GM21515 (cell line): ENCODE data around the gene FMO2.
A peak's percentile ranks its signal among the peaks of the same experiment; 100 is the strongest.

Experiments used
- ATAC-seq: cut with Tn5 transposase; IDR thresholded peaks from one replicate; pipeline ENCODE4 v1.9.1; 2021; ENCODE audit not compliant: unreplicated experiment

FMO2 gene

GRCh38 chr1:171185091-171185490 lies at the start of gene FMO2:
Gene FMO2, plus strand, starts transcription at chr1:171185300. Its CDS starts 414 bp downstream, at chr1:171185714.
- no peak for ATAC-seq

GRCh38 chr1:171137580-171137979 lies 47.5 kb upstream of the FMO2 start:
- ATAC-seq: no peak

DNA sequence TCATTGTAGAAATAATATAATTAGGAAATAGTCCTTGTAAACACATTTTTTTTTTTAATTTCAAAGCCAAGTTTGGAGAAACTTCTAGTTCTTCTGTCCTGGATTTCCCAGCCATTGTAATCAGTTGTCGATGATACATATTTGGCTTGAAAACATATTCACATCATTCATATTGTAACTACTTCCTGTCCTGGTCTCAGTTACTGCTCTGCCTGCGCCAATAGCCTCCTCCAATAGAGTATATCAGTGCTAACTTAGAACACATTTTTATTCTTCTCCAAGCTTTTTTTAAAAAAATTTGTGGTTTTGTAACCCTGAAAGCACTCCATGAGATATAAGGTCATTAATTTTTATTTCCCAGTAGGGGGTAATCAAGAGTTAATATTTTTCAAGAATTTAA lies 46.1 kb upstream of the FMO2 start:
- no peak for ATAC-seq

GRCh38 chr1:171139890-171140289 lies 45.2 kb upstream of the FMO2 start:
- ATAC-seq: no peak

DNA sequence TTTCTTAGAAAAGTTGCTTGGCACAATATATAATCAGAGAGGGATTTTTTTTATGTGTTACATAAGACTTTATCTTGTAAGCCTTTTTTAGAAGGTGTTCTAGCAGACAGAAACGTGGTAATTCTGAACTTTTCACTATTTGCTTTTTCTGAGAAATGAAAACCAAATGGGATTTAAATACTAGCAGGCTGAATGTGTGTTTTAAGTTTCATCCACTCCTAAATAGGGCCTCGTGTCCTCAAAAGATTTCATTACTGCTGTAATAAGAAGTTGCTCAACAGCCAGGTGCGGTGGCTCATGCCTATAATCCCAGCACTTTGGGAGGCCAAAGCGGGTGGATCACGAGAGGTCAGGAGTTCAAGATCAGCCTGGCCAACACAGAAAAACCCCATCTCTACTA lies 44.7 kb upstream of the FMO2 start:
- no peak for ATAC-seq

GRCh38 chr1:171140956-171141687 lies 44.0 kb upstream of the FMO2 start:
- no peak for ATAC-seq

GRCh38 chr1:171141688-171142415 lies 43.2 kb upstream of the FMO2 start:
- ATAC-seq: no peak

DNA sequence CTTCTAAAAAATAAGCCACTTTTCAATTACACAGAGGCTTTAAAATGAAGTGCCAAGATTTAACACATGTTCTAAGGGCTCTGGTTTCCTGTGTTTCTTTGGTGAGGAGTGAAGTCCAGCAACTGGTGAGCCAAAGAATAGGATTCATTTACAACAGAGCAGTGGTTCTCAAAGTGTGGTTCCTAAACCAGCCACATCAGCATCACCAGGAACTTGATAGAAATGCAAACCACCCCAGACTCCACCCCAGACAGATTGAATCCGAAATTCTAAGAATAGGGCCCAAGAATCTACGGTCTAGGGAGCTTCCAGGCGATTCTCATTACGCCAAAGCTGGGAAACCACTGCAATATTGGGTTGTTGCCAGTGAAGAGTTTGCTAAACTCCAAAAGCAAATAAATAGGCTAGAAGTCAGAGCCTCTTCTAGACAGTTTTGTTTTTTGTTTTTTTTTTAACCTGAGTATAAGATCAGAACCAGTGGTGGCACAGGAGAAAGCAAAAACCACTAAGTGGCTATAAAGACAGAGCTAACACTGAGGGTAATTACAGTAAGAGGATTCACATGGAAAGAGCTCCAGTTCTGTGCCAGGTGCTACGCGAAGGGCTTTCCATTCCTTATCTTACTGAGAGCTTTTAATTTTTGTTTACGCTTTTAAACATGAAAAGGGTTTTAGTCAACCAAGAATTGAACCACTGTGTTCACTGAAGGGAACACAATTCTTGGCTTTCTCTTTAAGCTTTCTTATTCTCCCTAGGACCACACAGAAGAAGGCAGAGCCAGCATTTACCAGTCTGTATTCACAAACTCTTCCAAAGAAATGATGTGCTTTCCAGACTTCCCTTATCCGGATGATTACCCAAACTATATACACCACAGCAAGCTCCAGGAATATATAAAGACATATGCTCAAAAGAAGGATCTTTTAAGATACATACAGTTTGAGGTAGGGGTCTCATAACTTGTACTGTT lies 42.4 kb upstream of the FMO2 start:
- no peak for ATAC-seq

DNA sequence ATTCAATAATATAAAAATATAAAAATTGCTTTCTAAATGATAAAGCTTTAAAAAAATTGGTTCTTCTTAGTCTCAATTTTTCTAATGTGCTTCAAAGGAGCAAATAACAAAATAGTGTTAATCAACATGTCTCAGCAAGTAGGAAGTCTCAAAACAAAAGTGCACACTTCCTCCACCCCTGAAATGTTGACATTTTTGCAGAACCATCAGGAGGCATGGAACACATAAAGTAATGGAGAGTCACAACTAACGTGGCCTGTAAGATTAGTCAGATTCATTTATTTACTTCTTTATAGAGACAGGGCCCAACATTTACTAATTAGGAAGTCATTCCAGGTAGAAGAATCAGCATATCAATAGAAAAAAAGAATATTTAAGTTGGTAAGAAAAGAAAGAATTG lies 34.9 kb upstream of the FMO2 start:
- ATAC-seq: no peak

DNA sequence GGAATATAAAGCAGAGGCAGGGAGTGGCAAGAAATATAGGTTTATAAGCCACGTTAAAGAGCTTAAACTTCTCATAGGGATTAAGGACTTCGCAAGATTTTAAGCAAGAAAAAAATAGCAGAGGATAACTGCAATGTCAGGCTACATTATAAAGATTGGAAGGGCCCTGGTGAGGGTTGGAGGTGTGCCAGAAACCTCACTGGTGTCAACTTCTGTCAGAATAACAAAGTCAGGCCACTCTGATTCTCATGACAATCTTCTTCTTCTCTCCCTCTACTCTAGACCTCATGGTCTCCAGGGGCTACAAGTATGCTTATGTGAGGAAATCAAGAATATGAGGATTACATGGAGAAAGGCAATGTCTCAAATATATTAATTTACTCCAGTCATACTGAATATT lies 32.6 kb upstream of the FMO2 start:
- no peak for ATAC-seq

GRCh38 chr1:171155484-171155883 lies 29.6 kb upstream of the FMO2 start:
- ATAC-seq: no peak

DNA sequence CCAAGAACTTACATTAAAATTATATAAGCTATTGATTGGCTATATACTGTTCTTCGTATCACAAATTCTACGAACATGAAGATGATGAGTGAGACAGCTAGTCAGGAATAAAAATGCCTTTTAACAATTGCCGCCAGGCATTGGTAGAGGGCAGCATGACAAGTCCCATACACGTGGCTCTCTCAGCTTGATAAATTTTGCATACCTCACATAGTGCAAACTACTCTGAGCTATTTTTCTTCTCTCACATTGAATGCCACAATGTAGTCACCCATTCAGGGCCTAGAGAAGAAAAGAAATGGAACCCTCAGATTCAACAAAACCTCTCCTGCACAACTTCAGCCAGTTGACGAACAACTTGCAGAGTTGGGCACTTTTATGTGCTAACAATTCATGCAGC lies 27.0 kb upstream of the FMO2 start:
- ATAC-seq: no peak

- ATAC-seq: no peak
Measured at GRCh38 chr1:171158551-171158950, 26.5 kb upstream of the FMO2 start.

- no peak for ATAC-seq
Measured at GRCh38 chr1:171159148-171159547, 26.0 kb upstream of the FMO2 start.

- ATAC-seq: peak; percentile 49
Measured at GRCh38 chr1:171160211-171160610, 24.9 kb upstream of the FMO2 start.

DNA sequence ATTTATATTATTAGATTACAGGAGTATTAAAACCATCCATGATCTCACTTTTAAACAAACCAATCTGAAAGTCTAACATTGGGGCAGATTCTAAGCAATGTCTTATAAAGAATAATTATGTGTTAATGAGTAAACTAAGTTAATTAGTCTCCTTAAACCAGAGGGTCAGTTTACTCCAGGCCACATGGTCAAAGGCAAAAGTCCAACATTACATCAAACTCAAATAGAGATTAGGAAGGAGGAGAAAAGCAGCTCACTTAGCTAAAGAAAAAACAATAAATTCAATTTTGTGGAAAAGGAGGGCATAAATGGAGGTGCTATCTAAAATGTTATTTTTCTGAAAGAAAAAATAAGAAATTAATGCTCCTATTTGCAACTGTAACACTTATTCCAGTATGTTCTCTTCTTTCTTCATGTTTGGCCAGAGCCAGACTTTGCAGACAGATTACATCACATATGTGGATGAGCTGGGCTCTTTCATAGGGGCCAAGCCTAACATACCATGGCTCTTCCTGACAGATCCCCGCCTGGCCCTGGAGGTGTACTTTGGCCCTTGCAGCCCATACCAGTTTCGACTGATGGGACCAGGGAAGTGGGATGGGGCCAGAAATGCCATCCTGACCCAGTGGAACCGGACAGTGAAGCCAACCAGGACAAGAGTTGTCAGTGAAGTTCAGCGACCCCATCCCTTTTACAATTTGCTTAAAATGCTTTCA lies 24.3 kb upstream of the FMO2 start:
- no peak for ATAC-seq

GRCh38 chr1:171161431-171161830 lies 23.7 kb upstream of the FMO2 start:
- ATAC-seq: no peak

GRCh38 chr1:171166361-171166760 lies 18.7 kb upstream of the FMO2 start:
- ATAC-seq: no peak

DNA sequence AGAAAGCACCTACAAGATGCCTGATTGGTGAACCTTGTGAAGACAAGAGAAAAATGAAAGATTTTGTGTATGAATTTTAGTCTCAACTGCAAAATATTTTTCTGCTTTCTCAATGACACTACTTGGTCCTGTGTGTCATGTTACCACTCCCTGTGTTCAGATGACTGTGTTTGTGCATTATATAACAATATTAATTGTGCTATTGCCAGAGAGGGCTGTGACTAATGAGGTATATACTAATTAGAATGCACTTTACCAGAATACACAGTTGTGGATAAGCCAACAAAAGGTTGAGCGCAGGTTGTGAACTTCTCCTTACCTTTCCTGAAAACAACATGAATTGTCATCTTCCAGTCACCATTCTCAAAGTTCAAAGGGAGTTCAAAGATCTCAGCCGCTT lies 17.3 kb upstream of the FMO2 start:
- ATAC-seq: no peak

GRCh38 chr1:171172471-171172870 lies 12.6 kb upstream of the FMO2 start:
- no peak for ATAC-seq

GRCh38 chr1:171173069-171173468 lies 12.0 kb upstream of the FMO2 start:
- no peak for ATAC-seq
